ENCODE data around the gene CNOT6L. TPM values are rescaled to one million over a fixed set of nuclear protein-coding genes. Genes with fewer than 3 reads are reported as not detected.

The CNOT6L gene
- total RNA-seq, 4 donors from 2014 or later: 31.3 to 49.4 (median 33.8) TPM

DNA sequence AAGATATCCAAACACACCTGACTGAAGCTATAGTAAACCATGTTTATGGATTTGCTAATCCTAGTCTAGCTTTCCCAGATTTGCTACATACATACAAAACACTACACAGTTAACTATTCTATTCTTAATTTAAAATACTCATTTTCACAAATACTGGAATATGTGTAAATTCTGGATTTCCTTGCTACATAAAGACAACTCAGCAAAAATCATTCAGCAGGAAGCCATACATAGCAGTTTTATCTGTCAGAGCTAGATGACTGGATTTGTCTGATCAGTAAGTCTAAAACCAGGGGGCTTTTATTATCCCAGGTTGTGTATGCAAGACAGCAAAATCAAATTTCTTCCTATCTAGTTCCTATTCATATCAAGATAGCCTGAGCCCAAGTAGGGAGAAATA is 98.1 kb downstream of the CNOT6L start:
- TF ChIP-seq, protein P1, sequence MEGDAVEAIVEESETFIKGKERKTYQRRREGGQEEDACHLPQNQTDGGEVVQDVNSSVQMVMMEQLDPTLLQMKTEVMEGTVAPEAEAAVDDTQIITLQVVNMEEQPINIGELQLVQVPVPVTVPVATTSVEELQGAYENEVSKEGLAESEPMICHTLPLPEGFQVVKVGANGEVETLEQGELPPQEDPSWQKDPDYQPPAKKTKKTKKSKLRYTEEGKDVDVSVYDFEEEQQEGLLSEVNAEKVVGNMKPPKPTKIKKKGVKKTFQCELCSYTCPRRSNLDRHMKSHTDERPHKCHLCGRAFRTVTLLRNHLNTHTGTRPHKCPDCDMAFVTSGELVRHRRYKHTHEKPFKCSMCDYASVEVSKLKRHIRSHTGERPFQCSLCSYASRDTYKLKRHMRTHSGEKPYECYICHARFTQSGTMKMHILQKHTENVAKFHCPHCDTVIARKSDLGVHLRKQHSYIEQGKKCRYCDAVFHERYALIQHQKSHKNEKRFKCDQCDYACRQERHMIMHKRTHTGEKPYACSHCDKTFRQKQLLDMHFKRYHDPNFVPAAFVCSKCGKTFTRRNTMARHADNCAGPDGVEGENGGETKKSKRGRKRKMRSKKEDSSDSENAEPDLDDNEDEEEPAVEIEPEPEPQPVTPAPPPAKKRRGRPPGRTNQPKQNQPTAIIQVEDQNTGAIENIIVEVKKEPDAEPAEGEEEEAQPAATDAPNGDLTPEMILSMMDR (IDR thresholded peaks at IDR 0.05; ENCODE audit: low read depth): no peak

- TF ChIP-seq, protein P1 (IDR thresholded peaks at IDR 0.05; ENCODE audit: low read depth): no peak
These were observed 103.5 kb downstream of the CNOT6L start for GRCh38 chr4:77715414-77716290.

DNA sequence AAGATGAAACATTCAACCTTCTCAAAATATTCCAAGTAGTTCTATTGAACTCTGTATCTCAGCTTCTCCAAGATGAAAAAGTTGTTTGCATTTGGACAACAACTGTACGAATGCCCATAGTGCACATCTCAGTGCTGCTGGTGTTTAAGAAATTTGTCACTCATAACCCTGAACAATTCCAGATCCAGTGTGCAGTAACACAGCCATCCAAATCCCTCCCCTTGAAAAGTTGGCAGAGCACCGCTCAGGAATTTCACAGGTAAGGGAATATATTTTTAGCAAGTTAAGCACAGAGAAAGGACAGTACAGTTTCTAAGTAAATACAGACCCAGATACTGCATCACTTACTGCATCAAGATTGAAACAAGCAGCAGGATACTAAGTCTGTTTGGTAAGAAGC is 104.7 kb downstream of the CNOT6L start:
- TF ChIP-seq, protein P1 (IDR thresholded peaks at IDR 0.05; ENCODE audit: low read depth): no peak

- TF ChIP-seq, protein P1 (IDR thresholded peaks at IDR 0.05; ENCODE audit: low read depth): no peak
These were observed 105.3 kb downstream of the CNOT6L start for GRCh38 chr4:77713884-77714283.

GRCh38 chr4:77712675-77713074 is 106.5 kb downstream of the CNOT6L start:
- TF ChIP-seq, protein P1 (IDR thresholded peaks at IDR 0.05; ENCODE audit: low read depth): no peak

DNA sequence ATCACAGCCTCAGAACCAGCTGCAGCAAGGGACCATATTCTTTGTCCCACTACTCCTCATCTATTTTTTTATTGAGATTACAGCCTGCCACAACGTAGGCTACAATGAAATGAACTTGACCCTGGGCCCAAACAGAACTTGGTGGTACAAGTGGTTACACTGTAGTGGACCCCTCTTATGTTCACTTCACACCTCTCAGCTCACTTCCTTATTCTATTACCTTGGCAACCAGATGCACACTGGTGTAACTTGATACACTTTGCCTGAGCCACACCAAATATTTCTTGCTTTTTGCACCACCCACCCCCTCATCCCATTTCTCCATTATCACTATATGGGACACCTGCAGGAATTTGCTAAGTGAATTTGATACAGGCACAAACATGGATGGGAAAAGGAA is 107.7 kb downstream of the CNOT6L start:
- TF ChIP-seq, protein P1 (IDR thresholded peaks at IDR 0.05; ENCODE audit: low read depth): no peak

- TF ChIP-seq, protein P1 (IDR thresholded peaks at IDR 0.05; ENCODE audit: low read depth): no peak
These were observed 108.5 kb downstream of the CNOT6L start for GRCh38 chr4:77710684-77711083.
